GM21526 (cell line): ENCODE data around the gene PSMB11.
"Not testable (repeated sequence)": the region's sequence is repeated elsewhere in the genome, so short reads cannot be mapped to it uniquely, and the experiment has no call there.

ENCODE experiments used
- ATAC-seq: cut with Tn5 transposase; IDR thresholded peaks from one replicate; pipeline ENCODE4 v1.9.1; 2021; ENCODE audit warnings: moderate library complexity; ENCODE audit not compliant: unreplicated experiment, low FRiP score

PSMB11 gene, protein sequence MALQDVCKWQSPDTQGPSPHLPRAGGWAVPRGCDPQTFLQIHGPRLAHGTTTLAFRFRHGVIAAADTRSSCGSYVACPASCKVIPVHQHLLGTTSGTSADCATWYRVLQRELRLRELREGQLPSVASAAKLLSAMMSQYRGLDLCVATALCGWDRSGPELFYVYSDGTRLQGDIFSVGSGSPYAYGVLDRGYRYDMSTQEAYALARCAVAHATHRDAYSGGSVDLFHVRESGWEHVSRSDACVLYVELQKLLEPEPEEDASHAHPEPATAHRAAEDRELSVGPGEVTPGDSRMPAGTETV

DNA sequence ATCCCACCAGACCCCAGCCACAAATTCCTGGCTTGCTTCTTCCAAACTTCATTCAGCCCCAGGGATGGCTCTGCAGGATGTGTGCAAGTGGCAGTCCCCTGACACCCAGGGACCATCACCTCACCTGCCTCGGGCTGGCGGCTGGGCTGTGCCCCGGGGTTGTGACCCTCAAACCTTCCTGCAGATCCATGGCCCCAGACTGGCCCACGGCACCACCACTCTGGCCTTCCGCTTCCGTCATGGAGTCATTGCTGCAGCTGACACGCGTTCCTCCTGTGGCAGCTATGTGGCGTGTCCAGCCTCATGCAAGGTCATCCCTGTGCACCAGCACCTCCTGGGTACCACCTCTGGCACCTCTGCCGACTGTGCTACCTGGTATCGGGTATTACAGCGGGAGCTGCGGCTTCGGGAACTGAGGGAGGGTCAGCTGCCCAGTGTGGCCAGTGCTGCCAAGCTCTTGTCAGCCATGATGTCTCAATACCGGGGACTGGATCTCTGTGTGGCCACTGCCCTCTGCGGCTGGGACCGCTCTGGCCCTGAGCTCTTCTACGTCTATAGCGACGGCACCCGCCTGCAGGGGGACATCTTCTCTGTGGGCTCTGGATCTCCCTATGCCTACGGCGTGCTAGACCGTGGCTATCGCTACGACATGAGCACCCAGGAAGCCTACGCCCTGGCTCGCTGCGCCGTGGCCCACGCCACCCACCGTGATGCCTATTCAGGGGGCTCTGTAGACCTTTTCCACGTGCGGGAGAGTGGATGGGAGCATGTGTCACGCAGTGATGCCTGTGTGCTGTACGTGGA lies at the start of gene PSMB11:
TSS of gene PSMB11 (plus strand) at position 51 of the 804 bp plus-strand sequence. CDS start at position 65, 14 bp downstream.
- ATAC-seq, result no peak

DNA sequence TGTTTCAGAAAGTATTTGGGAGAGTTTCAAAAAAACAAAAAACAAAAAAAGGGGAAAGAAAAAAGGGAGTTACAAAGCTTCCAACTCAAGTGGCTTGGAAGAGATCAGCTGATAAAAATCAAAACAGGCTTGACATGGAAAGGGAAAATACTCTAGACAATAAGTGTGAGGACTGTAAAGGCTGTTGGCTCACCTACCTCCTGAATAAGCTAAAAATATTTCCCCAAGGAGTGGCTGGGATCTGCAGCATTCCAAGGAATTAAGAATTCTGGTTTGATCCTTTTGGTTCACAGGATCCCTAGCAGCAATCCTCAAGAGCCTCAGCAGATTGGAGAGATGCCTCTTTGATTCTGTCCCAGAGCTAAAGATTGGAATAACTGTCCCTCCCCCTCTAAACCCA lies 48.5 kb upstream of the PSMB11 start:
- ATAC-seq, result no peak

DNA sequence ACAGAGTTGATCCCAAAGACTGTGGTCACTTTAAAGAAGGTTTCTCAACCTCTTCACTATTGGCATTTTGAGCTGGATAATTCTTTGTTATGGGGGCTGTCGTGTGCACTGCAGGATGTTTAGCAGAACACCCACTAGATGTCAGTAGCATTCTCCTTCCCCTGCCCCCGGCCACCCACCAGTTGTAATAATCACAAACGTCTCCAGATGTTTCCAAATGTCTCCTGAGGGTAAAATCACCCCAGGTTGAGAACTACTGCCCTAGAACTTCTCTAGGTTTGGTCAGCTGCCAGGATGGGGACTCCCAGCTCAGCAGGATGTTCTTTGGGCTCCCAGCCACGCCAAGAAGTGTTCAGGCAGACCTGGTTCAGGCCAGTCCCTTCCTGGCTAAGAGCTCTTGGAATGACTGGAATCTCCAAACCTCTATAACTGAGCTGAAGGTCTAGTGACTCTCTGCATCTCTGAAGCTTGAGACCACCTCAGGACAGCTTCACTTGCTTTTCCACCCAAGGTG lies 47.2 kb upstream of the PSMB11 start:
- ATAC-seq, result no peak

DNA sequence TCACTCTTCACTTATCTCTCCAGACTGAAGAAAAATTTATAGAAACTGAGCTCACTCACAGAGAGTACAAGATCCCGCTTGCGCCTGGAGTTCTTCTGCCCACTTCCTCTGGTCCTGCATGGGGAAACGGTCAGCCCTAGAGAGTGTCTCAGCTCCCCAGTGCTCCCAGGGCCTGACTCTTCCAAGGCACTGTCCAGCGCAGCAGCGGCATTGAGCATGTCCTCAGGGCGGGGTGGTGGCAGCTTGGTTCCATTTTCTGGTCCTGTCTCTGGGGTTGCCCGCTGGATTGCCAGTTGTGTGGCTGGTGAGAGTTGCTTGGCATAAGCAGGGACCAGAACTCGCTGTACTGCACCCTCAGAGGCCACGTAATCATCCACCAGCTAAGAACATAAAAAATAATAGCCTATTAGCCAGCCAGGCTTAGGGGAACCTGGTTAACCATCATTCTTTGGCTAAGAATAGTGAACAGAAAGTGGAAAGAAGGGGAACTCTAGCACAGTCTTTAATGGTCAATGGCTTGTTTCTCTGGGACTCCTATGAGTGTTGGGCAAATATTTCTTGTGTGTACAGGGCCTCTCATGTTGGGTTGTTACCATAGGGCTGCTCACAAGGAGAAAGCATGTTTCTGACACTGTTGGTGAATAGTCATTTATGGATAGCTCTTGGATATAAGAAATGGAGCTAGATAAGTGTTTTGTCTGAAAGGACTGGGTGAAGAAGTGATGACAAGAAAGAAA lies 46.0 kb upstream of the PSMB11 start:
- ATAC-seq, result no peak

DNA sequence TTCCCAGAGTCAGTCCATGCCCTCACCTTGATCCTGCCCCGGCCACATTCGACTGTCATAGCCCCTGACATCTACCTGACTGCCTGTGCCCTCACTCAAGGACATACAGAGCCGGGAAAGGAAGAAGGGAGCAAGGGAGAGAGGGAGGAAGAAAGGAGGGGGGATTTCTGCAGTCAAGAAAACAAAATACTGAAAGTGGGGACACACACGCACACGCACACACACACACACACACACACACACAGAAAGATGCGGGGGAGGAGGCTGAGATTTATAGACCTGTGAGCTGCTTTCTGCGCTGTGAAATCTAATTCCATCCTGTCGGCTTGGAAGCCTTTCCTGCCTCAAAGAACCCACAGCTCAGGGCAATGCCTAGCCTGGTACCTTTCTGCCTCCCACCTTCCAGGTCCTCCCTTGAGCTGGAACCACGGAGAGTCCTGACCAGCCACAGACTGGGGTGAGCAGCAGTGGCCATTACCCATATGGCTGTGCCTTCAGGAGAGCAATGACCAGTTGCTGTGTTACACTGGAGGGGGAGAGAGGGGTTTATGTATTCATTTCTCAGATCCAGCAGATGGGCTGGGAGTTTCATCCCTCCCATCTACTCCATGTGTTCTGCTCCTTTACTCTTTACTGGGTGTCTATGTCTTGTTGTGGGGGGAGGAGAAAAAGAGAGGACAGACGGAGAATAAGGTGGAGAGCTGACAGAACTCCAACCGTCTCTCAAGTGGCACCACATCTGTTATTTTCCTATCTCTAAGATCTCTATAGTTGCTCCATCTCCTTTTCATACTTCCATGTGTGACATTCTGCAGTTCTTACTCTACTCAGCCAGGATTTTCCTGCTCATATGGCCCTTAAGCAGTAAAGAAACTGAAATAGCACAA lies 45.0 kb upstream of the PSMB11 start:
- no peak for ATAC-seq

DNA sequence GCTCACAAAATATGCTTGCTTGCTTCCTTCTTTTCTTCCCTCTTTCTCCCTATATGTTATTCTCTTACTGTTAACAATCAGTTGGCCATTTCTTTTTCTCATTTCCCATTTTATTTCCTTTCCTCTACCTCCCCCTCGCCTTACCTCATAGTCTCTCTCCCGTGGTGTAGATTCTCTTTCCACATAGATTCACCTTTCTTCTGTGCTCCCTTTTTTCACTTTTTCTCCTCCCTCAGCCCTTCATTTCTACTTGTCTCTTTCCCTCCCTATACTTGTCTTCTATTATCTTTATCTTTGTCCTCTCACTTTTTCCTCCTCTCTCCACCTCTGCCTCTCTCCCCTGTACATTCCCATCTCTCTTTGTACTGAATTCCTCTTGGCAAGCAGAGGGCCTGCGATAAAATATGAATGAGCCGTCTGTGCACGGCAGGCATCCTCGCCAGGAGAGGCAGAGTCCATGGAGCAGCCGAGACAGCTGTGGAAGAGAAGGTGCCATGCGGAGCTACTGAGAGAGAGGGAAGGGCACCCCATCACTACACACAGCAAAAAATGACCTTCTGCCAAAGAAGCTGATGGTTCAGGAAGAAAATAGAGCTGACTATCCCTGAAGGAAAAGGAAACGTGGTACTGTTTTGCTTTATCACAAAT lies 44.2 kb upstream of the PSMB11 start:
- ATAC-seq, result no peak

DNA sequence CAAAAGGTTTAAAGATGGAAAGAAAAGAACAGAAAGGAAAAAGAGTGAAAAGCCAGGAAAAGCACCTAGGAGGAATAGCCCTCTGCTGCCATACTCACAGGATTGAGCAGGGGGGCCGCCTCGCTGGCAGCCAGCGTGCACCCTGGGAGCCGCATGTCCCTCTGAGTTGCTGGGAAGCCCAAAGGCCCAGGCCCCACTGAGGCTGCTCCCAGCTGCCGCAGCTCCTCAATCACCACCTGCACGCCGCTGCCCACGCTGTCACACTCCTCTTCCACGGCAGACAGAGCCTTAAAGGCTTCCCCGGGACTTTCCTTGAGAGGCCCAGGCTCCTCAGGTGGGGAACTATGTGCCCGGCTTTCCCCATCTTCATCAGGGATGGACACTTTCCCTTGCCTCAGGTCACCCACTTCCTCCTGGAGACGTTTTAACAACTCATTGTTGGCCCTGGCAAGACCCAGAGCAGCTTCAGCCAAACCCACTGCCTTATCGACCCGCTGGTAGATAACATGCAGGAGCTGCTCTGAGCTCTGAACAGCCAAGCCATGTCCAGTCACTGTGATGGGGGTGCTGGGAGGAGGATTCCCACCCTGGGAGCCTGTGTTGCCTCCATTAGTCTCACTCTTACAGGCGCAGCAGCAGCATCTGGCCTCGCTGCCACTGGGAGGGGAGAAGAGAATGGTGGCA lies 43.5 kb upstream of the PSMB11 start:
- no peak for ATAC-seq

DNA sequence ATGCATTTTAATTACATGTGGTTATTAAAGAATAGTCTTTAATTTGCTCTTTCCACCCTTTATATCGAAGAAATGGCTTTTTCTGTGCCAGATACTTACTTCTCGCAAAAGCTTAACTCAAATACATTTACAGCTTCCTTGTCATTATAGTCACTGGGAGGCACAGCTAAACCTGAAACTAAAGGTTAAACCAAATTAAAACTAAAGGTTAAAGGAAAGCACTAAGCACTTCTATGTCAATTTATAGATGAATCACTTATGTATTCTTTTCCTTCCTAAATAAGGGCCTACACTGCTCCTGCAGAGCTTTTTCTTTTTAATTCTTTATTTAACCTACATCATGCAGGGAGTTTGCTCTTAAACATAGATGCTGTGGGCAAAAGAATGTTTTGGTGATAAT lies 41.2 kb upstream of the PSMB11 start:
- no peak for ATAC-seq

DNA sequence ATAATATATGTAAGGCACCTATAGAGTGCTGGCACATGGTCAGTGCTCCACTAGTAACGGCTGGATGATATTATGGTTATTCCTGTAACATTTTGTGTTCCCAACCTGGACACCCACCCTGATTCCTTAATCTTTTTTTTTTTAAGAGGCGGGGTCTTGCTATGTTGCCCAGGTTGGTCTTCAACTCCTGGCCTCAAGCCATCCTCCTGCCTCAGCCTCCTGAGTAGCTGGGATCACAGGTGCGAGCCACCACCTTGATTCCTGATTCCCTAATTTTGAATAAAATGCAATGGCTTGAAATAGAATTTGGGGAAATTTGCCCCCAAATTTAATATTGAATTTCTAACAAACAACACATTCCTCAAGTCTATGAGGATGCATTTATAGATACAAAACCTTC lies 39.4 kb upstream of the PSMB11 start:
- ATAC-seq, result no peak

DNA sequence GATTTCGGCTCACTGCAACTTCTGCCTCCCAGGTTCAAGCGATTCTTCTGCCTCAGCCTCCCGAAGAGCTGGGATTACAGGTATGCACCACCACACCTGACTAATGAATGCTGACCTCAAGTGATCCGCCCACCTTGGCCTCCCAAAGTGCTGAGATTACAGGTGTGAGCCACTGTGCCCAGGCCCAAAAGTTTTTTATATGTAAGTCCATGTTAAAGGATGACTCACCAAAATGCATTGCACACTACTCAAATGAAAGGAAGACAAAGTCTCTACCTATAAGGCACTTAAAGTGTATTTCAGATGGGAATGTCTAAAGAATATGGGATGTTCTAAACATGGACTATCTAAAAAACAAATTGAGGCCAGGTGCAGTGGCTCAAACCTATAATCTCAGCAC lies 37.7 kb upstream of the PSMB11 start:
- not testable (repeated sequence) for ATAC-seq

DNA sequence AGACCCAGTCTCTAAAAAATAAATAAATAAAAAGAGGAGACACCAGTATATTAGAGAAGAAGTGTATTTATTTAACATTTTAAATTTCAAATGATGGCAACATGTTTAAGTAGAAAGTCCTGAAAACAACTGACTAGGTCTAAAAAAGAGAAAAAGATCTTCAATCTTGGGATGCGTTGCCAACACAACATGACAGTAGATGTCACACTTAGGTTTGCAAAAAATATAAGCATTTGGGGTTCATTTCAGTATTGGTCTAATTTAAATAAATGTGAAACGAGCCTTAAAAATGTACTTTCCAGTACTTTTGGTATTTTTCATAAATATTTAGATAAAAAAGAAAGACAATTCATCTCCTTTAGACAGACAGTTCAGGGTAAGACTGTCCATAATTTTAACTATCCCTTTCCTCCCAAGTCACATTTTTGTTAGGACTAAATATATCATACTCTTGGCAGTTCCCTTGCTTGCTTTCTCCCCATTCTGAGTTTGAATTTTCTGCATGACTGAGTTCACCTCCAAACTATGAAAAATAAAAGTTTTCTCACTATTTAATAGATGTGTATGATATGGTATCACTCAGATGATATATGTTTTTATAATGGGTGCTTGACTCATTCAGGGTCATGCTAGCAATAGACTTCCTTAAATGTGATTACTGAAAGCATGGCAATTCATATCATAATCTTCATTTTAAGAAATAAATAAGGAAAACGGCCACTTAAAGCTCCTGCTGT lies 36.4 kb upstream of the PSMB11 start:
- ATAC-seq, result no peak

DNA sequence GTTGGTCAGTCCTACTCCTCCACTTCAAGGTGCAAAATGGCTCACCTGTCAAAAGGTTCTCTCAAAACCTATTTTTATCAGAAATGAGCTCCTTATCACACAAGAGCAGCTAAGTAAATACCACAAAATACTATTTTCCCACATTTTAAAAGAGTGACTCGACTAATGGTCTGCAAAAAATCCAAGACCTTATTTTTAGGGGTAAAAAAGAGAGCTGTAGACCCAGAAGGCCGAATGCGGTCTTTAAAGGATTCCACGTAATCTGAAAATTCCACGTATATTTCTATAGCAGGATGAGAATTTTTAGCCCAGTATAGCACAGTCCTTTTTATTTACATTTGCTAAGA lies 35.9 kb upstream of the PSMB11 start:
- ATAC-seq, result no peak

DNA sequence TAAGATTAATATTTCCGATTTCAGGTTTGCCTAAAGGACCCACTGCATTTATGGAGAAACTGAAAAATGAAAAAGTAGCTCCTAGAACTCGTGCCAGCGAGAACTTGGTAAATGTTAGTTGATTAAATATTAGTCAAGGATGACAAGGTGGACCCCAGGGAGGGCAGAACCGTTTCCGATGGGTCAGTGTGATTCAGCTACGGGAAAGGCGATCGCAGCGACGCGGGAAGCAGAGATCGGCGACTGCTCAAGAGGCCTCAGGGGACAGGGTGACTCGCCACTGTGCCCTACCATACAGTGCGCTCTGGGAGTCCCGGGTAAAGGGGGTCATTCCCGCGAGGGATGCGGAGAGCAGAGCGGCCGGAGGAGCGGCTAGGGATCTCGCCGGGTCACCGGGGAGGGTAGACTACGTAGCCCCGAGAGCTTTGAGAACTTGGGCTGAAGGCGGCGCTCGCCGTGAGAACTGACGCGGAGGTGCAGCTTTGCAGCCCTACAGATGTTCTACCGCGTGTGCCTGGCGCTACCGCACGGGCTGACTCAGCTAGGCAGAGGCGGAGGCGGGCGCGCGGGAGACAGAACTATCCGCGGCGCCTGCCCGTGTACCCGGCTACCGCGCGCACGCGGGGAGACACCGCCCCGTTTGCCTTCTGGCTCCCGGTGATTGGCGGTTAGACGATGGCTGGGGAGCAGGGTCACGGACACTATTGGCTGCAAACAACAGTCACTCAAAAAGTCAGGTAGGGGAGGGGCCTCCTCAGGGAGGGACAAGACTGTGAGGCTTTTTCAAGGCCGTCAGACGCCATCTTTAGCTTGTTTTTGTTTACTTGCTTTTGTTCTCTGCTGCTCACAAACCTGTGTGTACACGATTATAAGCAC lies 35.2 kb upstream of the PSMB11 start:
- peak; percentile 90 for ATAC-seq

DNA sequence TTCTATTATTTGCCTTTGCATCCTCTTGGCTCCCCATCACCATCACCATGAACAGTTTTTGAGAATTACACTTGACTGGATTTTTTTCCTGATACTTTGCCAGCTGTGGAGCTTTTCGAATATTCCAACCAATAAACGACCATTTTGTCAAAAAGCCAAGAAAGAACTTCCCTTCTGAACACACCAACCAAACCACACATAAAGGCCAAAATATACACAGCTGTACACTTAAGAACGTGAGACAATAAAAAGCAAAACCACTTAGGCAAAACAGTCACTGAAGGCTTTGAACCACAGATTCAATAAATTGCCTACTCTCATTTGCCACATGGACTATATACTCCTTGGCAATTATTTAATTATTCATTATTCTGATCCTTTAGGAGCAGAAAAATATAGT lies 33.2 kb upstream of the PSMB11 start:
- no peak for ATAC-seq

DNA sequence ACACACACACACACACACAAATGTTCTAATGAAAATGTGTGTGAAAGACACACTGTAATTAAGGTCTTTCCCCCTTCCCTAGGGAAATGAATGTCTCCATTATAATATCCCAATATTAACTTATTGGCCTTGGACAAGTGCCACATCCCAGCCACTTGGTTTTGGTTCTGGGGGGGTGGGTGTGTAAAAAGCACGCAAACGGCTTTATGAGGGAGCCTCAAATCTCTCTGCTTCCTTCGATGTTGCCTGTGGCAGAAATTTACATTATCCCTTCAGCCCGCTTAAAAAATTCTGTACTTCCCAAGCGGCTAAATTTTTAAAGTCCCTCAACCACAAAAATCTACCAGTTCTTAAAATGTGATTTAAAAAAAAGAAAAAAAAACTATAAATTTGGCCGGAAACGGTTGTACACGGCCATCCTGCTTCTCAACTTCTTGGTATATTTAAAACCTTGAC lies 32.5 kb upstream of the PSMB11 start:
- no peak for ATAC-seq

DNA sequence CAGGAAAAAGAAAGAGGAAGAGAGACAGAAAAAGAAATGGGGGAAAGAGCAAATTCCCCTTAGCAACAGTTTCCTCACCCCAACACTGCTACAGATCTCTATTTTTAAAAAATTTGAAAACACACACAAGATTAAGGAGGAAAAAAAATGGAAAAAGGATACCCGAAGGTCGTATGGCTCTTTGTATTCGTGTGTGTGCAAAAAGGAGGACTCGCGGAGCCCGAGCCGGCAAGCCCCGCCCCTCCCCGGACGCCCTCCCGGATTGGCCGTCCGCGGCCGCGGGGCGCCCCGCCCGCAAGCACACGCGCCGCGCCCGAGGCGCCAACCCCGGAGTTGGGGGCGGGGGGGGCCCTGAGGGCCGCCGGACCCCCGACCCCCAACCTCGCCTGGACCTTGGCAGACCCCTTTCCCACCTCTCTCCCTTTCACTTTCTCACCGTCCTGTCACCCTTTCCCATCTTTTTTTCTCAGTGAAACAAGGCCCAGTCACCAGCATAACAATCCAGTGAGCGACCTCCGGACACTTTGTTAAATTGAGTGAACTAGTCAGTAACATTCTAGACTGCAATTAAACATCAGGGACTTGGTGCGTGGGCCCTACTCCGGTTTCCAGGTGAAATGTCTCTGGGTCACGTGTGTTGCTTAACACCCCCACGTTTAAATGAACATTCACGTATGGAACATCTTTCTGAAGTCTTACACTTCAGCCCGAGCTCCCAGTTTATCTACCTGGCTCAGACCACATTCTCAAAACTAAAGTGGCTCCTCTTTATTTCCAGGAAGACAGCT lies 31.9 kb upstream of the PSMB11 start, which contains the start of gene C14orf93:
TSS of gene C14orf93 (minus strand) at position 205 of the 788 bp plus-strand sequence. CDS start 11,120 bp downstream, outside the sequence.
- no peak for ATAC-seq
